HCT116 (cell line): ENCODE data around the gene WDR64. TPM values are rescaled to one million over a fixed set of nuclear protein-coding genes. Genes with fewer than 3 reads are reported as not detected.
A peak's percentile ranks its signal among the peaks of the same experiment; 100 is the strongest.

Experiments
- ATAC-seq: fragments of 200-7000 bp; cut with Tn5 transposase; 2 replicates; pipeline ENCODE4 v1.9.1; 2020; ENCODE audit warnings: mild to moderate bottlenecking, moderate library complexity
- BruUV-seq: library from RNA; stranded (reverse); fragments of 400-500 nt; replicated peaks from 2 replicates; lab custom pipeline; 2021; lab: Mats Ljungman, UMichigan
- CTCF ChIA-PET: fragments of 300-600 bp; sonication (Branson Sonifier 250); formaldehyde crosslinking; loops from one replicate; lab custom pipeline; 2021; ENCODE audit warnings: antibody characterized with exemption; lab: Charles Lee
- POLR2A ChIA-PET: fragments of 300-600, 350-600 bp; sonication (Branson Sonifier 250); formaldehyde crosslinking; loops from one replicate; lab custom pipeline; 2021; ENCODE audit warnings: antibody characterized with exemption; lab: Charles Lee
- RAD21 ChIA-PET, 2 experiments: fragments of 300-600 bp; sonication (Branson Sonifier 250); formaldehyde crosslinking; loops; one replicate each; lab custom pipeline; 2023; ENCODE audit warnings: low total read pairs in 2 of 2; ENCODE audit not compliant: uncharacterized antibody in 2 of 2, unreplicated experiment in 2 of 2, low non-redundant PET in 1 of 2; lab: Charles Lee
- DNase-seq: peaks from one replicate; pipeline ENCODE4 v3.0.0-alpha.2; 2010; ENCODE audit warnings: low read depth, low spot score
- H2AFZ ChIP-seq: fragments of 200-600 bp; shearing (Covaris generic), sonication (generic); 2 replicates; pipeline ENCODE4 v1.6.1; 2017; ENCODE audit warnings: low read depth, mixed run types, mixed read lengths, antibody characterized with exemption, low read length; ENCODE audit not compliant: poor library complexity, severe bottlenecking
- H3K27ac ChIP-seq: 2 replicates; pipeline ENCODE4 v1.5.1; 2012; ENCODE audit warnings: low read depth, low read length
- H3K27me3 ChIP-seq: fragments of 200-600 bp; sonication (generic); 2 replicates; pipeline ENCODE4 v1.6.1; 2016; ENCODE audit warnings: mixed run types, low read length, mixed read lengths; ENCODE audit not compliant: insufficient read depth
- H3K36me3 ChIP-seq, 2 experiments: fragments of 200-500 bp in 1 of 2; fragments of 200-600 bp in 1 of 2; sonication (Bioruptor generic) in 1 of 2; sonication (generic) in 1 of 2; 2 replicates each; pipeline versions ENCODE4 v1.5.1 to v1.6.1; 2014 to 2016; ENCODE audit warnings: low read length in 2 of 2, inconsistent platforms in 1 of 2, mixed read lengths in 1 of 2, mixed run types in 1 of 2; ENCODE audit not compliant: insufficient read depth in 2 of 2, control insufficient read depth in 1 of 2
- H3K4me1 ChIP-seq, 2 experiments: fragments of 200-600 bp in 1 of 2; sonication (generic) in 1 of 2; 2 replicates each; pipeline versions ENCODE4 v1.5.1 to v1.6.1; 2012 to 2017; ENCODE audit warnings: low read length in 2 of 2, inconsistent platforms in 1 of 2, mild to moderate bottlenecking in 1 of 2, mixed read lengths in 1 of 2, mixed run types in 1 of 2, moderate library complexity in 1 of 2; ENCODE audit not compliant: insufficient read depth in 2 of 2, control insufficient read depth in 1 of 2
- H3K4me2 ChIP-seq: fragments of 200-600 bp; sonication (generic); 2 replicates; pipeline ENCODE4 v1.6.1; 2017; ENCODE audit warnings: mixed run types, low read length, mixed read lengths
- H3K4me3 ChIP-seq, 2 experiments: fragments of 200-600 bp in 1 of 2; sonication (generic) in 1 of 2; replicated peaks in 1 of 2; 2 replicates each; pipeline ENCODE4 v1.5.1; 2011 to 2016; ENCODE audit warnings: low read length in 2 of 2, control low read depth in 1 of 2, low read depth in 1 of 2, mild to moderate bottlenecking in 1 of 2, mixed read lengths in 1 of 2, mixed run types in 1 of 2
- H3K79me2 ChIP-seq: fragments of 200-600 bp; sonication (generic); 2 replicates; pipeline ENCODE4 v1.6.1; 2017; ENCODE audit warnings: mild to moderate bottlenecking, mixed run types, low read length, moderate library complexity, mixed read lengths; ENCODE audit not compliant: insufficient read depth
- H3K9ac ChIP-seq: fragments of 200-600 bp; sonication (generic); 2 replicates; pipeline ENCODE4 v1.6.1; 2016; ENCODE audit warnings: low read length, mixed read lengths
- H3K9me2 ChIP-seq: fragments of 200-600 bp; sonication (generic), shearing (Covaris generic); 2 replicates; pipeline ENCODE4 v1.6.1; 2017; ENCODE audit warnings: mixed run types, mild to moderate bottlenecking, moderate library complexity; ENCODE audit not compliant: insufficient read depth
- H3K9me3 ChIP-seq, 2 experiments: fragments of 200-500 bp in 1 of 2; fragments of 200-600 bp in 1 of 2; sonication (Bioruptor generic) in 1 of 2; sonication (generic) in 1 of 2; 2 replicates each; pipeline ENCODE4 v1.6.1; 2014 to 2017; ENCODE audit warnings: low read length in 2 of 2, mixed read lengths in 2 of 2, inconsistent platforms in 1 of 2, low read depth in 1 of 2, mild to moderate bottlenecking in 1 of 2, mixed run types in 1 of 2, moderate library complexity in 1 of 2; ENCODE audit not compliant: control insufficient read depth in 1 of 2, insufficient read depth in 1 of 2
- H4K20me1 ChIP-seq: fragments of 200-600 bp; sonication (generic), shearing (Covaris generic); 2 replicates; pipeline ENCODE4 v1.6.1; 2017; ENCODE audit warnings: mixed run types, mild to moderate bottlenecking, moderate library complexity; ENCODE audit not compliant: insufficient read depth
- ATF3 ChIP-seq: IDR thresholded peaks from 2 replicates; pipeline ENCODE4 v1.6.1; 2012
- CEBPB ChIP-seq: IDR thresholded peaks from 2 replicates; pipeline ENCODE4 v1.6.1; 2012; ENCODE audit warnings: low read depth
- EGR1 ChIP-seq: IDR thresholded peaks from 2 replicates; pipeline ENCODE4 v1.6.1; 2012; ENCODE audit warnings: low read depth
- FOSL1 ChIP-seq: IDR thresholded peaks from 2 replicates; pipeline ENCODE4 v1.6.1; 2012; ENCODE audit warnings: low read depth
- JUND ChIP-seq: IDR thresholded peaks from 2 replicates; pipeline ENCODE4 v1.6.1; 2012
- POLR2A ChIP-seq: IDR thresholded peaks from 2 replicates; pipeline ENCODE4 v1.7.0; 2011; ENCODE audit warnings: borderline replicate concordance; ENCODE audit not compliant: insufficient read depth, insufficient read length; ENCODE audit errors: extremely low read depth
- REST ChIP-seq: IDR thresholded peaks from 2 replicates; pipeline ENCODE4 v1.6.1; 2012; ENCODE audit warnings: low read depth
- SIN3A ChIP-seq: IDR thresholded peaks from 2 replicates; pipeline ENCODE4 v1.6.1; 2012; ENCODE audit warnings: low read depth
- SRF ChIP-seq: IDR thresholded peaks from 2 replicates; pipeline ENCODE4 v1.6.1; 2012; ENCODE audit warnings: low read depth
- TCF7L2 ChIP-seq: IDR thresholded peaks from 2 replicates; pipeline ENCODE4 v1.7.0; 2011; ENCODE audit warnings: borderline replicate concordance, inconsistent platforms; ENCODE audit not compliant: insufficient read depth, insufficient read length; ENCODE audit errors: extremely low read depth
- YY1 ChIP-seq: IDR thresholded peaks from 2 replicates; pipeline ENCODE4 v1.6.1; 2011; ENCODE audit warnings: low read length, low read depth, moderate library complexity, mild to moderate bottlenecking; ENCODE audit not compliant: insufficient replicate concordance; ENCODE audit errors: extremely low read depth
- ZBTB33 ChIP-seq: IDR thresholded peaks from 2 replicates; pipeline ENCODE4 v1.6.1; 2011; ENCODE audit warnings: mild to moderate bottlenecking, low read length, moderate library complexity; ENCODE audit not compliant: insufficient replicate concordance; ENCODE audit errors: extremely low read depth
- ZNF274 ChIP-seq: fragments of 200-500 bp; sonication (Bioruptor generic); IDR thresholded peaks from 2 replicates; pipeline ENCODE4 v1.6.1; 2014; ENCODE audit warnings: mild to moderate bottlenecking, low read depth, low read length, inconsistent platforms
- intact Hi-C: fragments of 100-400 bp; cut with micrococcal nuclease; formaldehyde crosslinking; loops from 2 replicates; pipeline ENCODE4 v1.10.0; 2022
- total RNA-seq: library from RNA; stranded (reverse); gene quantifications from one replicate; pipeline ENCODE4 v1.2.1, GENCODE V29; 2021; ENCODE audit not compliant: unreplicated experiment
- TF ChIP-seq, protein P1 (sequence below), 3 experiments: fragments of 200-600 bp in 1 of 3; sonication (generic) in 1 of 3; IDR thresholded peaks in 2 of 3; conservative IDR thresholded peaks in 1 of 3; 2 replicates each; pipeline ENCODE4 v1.5.1; 2012 to 2017; ENCODE audit warnings: low read depth in 2 of 3, low read length in 2 of 3, antibody characterized with exemption in 1 of 3, borderline replicate concordance in 1 of 3, control low read depth in 1 of 3, mild to moderate bottlenecking in 1 of 3, mixed read lengths in 1 of 3, mixed run types in 1 of 3, moderate library complexity in 1 of 3; ENCODE audit not compliant: insufficient read depth in 1 of 3

The WDR64 gene
- total RNA-seq, 1 experiment from 2014 or later: not detected

DNA sequence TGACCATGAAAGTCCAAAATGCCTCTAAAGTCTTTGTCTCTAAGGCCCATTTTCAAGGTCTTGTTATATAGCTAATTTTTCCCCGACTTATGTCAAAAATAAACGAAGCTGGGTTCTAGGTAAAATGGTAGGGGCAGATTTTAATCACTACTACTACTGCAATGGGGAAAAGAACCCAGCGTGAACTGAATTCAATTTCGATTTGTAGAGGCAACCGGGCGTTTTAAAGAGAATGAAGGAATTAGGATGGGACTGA, 195.4 kb downstream of the WDR64 start:
- ChIA-PET CTCF (interaction anchor here (2.1 kb wide), 1 partner anchor 237 kb away, joined by 6 read pairs; no protein-coding TSS in a partner anchor), POLR2A (interaction anchor here (1.0 to 1.4 kb wide), 2 partner anchors 141 to 236 kb away, joined by 3 to 4 read pairs; no protein-coding TSS in a partner anchor), RAD21 (no interaction called here)
- peak overlapping the region; percentile 99 for H3K9ac ChIP-seq
- TF ChIP-seq SIN3A (no peak), FOSL1 (no peak), CEBPB (no peak), ATF3 (no peak), REST (no peak), POLR2A (no peak), YY1 (no peak), JUND (no peak), ZBTB33 (no peak), EGR1 (no peak), SRF (no peak), TCF7L2 (no peak), ZNF274 (no peak)
- TF ChIP-seq, protein P1, sequence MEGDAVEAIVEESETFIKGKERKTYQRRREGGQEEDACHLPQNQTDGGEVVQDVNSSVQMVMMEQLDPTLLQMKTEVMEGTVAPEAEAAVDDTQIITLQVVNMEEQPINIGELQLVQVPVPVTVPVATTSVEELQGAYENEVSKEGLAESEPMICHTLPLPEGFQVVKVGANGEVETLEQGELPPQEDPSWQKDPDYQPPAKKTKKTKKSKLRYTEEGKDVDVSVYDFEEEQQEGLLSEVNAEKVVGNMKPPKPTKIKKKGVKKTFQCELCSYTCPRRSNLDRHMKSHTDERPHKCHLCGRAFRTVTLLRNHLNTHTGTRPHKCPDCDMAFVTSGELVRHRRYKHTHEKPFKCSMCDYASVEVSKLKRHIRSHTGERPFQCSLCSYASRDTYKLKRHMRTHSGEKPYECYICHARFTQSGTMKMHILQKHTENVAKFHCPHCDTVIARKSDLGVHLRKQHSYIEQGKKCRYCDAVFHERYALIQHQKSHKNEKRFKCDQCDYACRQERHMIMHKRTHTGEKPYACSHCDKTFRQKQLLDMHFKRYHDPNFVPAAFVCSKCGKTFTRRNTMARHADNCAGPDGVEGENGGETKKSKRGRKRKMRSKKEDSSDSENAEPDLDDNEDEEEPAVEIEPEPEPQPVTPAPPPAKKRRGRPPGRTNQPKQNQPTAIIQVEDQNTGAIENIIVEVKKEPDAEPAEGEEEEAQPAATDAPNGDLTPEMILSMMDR (IDR thresholded peaks at IDR 0.05 in 2 of 3, conservative IDR thresholded peaks at IDR 0.05 in 1 of 3; ENCODE audit: borderline replicate concordance in 1 of 3, insufficient read depth in 1 of 3, low read depth in 2 of 3, low read length in 2 of 3): no peak
- DNase-seq (no peak), ATAC-seq (no peak)
- peaks cover 7 to 20% of the 10 kb centered on the region in 2 experiments; a peak in 3 of 4 replicates for H3K4me1 ChIP-seq
- peaks cover 30% of the 10 kb centered on the region for H3K79me2 ChIP-seq
- peak overlapping the region; percentile 99 for H2AFZ ChIP-seq
- intact Hi-C loops: no loop called here
- peak overlapping the region; percentile 88 for H3K27ac ChIP-seq
- H3K36me3 ChIP-seq: peaks cover 6 to 12% of the 10 kb centered on the region in 2 experiments
- no peaks in the 10 kb centered on the region for H4K20me1 ChIP-seq
- peak overlapping the region; percentile 84 to 100 for H3K4me3 ChIP-seq
- no peaks in the 10 kb centered on the region for H3K27me3 ChIP-seq
- H3K4me2 ChIP-seq: peak overlapping the region; percentile 92
- BruUV-seq: TSS peak; percentile 83
- no peaks in the 10 kb centered on the region for H3K9me2 ChIP-seq
- no peaks in the 10 kb centered on the region for H3K9me3 ChIP-seq
